Measurements from ENCODE around the gene PLAAT4. TPM values are rescaled to one million over a fixed set of nuclear protein-coding genes. Genes with fewer than 3 reads are reported as not detected.

Gene PLAAT4
- total and polyA plus RNA-seq, 2 of the 8 experiments (the other 6 are each of a cell fraction or from before 2014, with no cell fraction given) = 2.8 to 4.1 TPM

- TF ChIP-seq CHD7 (IDR thresholded peaks at IDR 0.05; ENCODE audit: insufficient replicate concordance, low read length) (no peak), CHD2 (IDR thresholded peaks at IDR 0.05; ENCODE audit: low read length) (no peak), NRF1 (IDR thresholded peaks at IDR 0.05; ENCODE audit: low read depth, low read length) (no peak), BRCA1 (IDR thresholded peaks at IDR 0.05; ENCODE audit: low read depth, low read length) (no peak), USF2 (IDR thresholded peaks at IDR 0.05; ENCODE audit: low read length) (no peak)
Measured at GRCh38 chr11:63534076-63534475, 2.5 kb upstream of the PLAAT4 start (continued).

Data from H1 (cell line).